Activated CD4-positive, alpha-beta memory T cell treated with anti-CD3 and anti-CD28 coated beads for 36 hours (primary cell): ENCODE results near the gene C2orf49. TPM values are rescaled to one million over a fixed set of nuclear protein-coding genes. Genes with fewer than 3 reads are reported as not detected.

ENCODE experiments used
- CTCF ChIA-PET: fragments of 350-600 bp; sonication (Branson Sonifier 250); formaldehyde crosslinking; loops from one replicate; lab custom pipeline; 2021; ENCODE audit warnings: antibody characterized with exemption, inconsistent platforms; lab: Charles Lee
- POLR2A ChIA-PET: fragments of 350-600 bp; sonication (Branson Sonifier 250); formaldehyde crosslinking; loops from one replicate; lab custom pipeline; 2021; ENCODE audit warnings: antibody characterized with exemption; lab: Charles Lee
- DNase-seq: peaks from one replicate; pipeline ENCODE4 v3.0.0-alpha.2; 2020
- H3K27ac Mint-ChIP-seq: one replicate; pipeline ENCODE4 v1.8.0; 2021; ENCODE audit warnings: mixed read lengths
- H3K27me3 Mint-ChIP-seq: one replicate; pipeline ENCODE4 v1.8.0; 2021; ENCODE audit warnings: mixed read lengths
- H3K36me3 Mint-ChIP-seq: one replicate; pipeline ENCODE4 v1.8.0; 2021; ENCODE audit warnings: mixed read lengths
- H3K4me1 Mint-ChIP-seq: one replicate; pipeline ENCODE4 v1.8.0; 2021; ENCODE audit warnings: low read depth, mixed read lengths
- H3K4me3 Mint-ChIP-seq: one replicate; pipeline ENCODE4 v1.8.0; 2021; ENCODE audit warnings: mild to moderate bottlenecking, mixed read lengths
- H3K9me3 Mint-ChIP-seq: one replicate; pipeline ENCODE4 v1.8.0; 2021; ENCODE audit warnings: mixed read lengths
- intact Hi-C: fragments of 100-400 bp; cut with micrococcal nuclease; formaldehyde crosslinking; loops from one replicate; pipeline ENCODE4 v1.15.1; 2023
- total RNA-seq, 2 experiments: library from RNA; stranded (reverse); gene quantifications; one replicate each; pipeline ENCODE4 v1.2.3, GENCODE V29; 2021

Gene C2orf49
- total RNA-seq, 2 experiments from 2014 or later = 16.9 to 20.2 TPM

- Mint-ChIP-seq H3K27ac (no peak overlapping the region), H3K9me3 (no peaks in the 10 kb centered on the region), H3K4me1 (peaks cover 10% of the 10 kb centered on the region), H3K27me3 (no peaks in the 10 kb centered on the region), H3K4me3 (no peak overlapping the region), H3K36me3 (no peaks in the 10 kb centered on the region)
- ChIA-PET POLR2A (no interaction called here), CTCF (no interaction called here)
- DNase-seq = no peak
- intact Hi-C loops = loop anchor here (10.0 kb wide), 1 partner anchor 706 kb away; no protein-coding TSS in a partner anchor
Measured at GRCh38 chr2:105378276-105378840, 41.0 kb downstream of the C2orf49 start.

GRCh38 chr2:105378921-105379383, 41.6 kb downstream of the C2orf49 start:
- Mint-ChIP-seq H3K27me3 (no peaks in the 10 kb centered on the region), H3K4me1 (peaks cover 4% of the 10 kb centered on the region), H3K9me3 (no peaks in the 10 kb centered on the region), H3K4me3 (no peak overlapping the region), H3K27ac (no peak overlapping the region), H3K36me3 (no peaks in the 10 kb centered on the region)
- DNase-seq = no peak
- ChIA-PET POLR2A (no interaction called here), CTCF (no interaction called here)
- intact Hi-C loops = loop anchor here (10.0 kb wide), 1 partner anchor 706 kb away; no protein-coding TSS in a partner anchor

GRCh38 chr2:105379741-105380186, 42.4 kb downstream of the C2orf49 start:
- no peaks in the 10 kb centered on the region for H3K27me3 Mint-ChIP-seq
- H3K36me3 Mint-ChIP-seq = no peaks in the 10 kb centered on the region
- intact Hi-C loops = loop anchor here (10.0 kb wide), 1 partner anchor 705 kb away; no protein-coding TSS in a partner anchor
- CTCF ChIA-PET = no interaction called here
- POLR2A ChIA-PET = no interaction called here
- H3K4me1 Mint-ChIP-seq = no peaks in the 10 kb centered on the region
- H3K27ac Mint-ChIP-seq = no peak overlapping the region
- no peak overlapping the region for H3K4me3 Mint-ChIP-seq
- no peaks in the 10 kb centered on the region for H3K9me3 Mint-ChIP-seq
- no peak for DNase-seq

- intact Hi-C loops = no loop called here
- Mint-ChIP-seq H3K9me3 (no peaks in the 10 kb centered on the region), H3K4me1 (no peaks in the 10 kb centered on the region), H3K27me3 (no peaks in the 10 kb centered on the region), H3K4me3 (no peak overlapping the region), H3K27ac (no peak overlapping the region), H3K36me3 (no peaks in the 10 kb centered on the region)
- ChIA-PET CTCF (no interaction called here), POLR2A (no interaction called here)
- no peak for DNase-seq
Measured at GRCh38 chr2:105380432-105381100, 43.2 kb downstream of the C2orf49 start.

GRCh38 chr2:105381101-105381668, 43.8 kb downstream of the C2orf49 start:
- Mint-ChIP-seq H3K9me3 (no peaks in the 10 kb centered on the region), H3K4me1 (no peaks in the 10 kb centered on the region), H3K27ac (no peak overlapping the region), H3K4me3 (no peak overlapping the region), H3K36me3 (no peaks in the 10 kb centered on the region), H3K27me3 (no peaks in the 10 kb centered on the region)
- no peak for DNase-seq
- CTCF ChIA-PET = no interaction called here
- POLR2A ChIA-PET = no interaction called here
- intact Hi-C loops = no loop called here

GRCh38 chr2:105382177-105382576, 44.8 kb downstream of the C2orf49 start:
- CTCF ChIA-PET = no interaction called here
- DNase-seq = no peak
- no peaks in the 10 kb centered on the region for H3K27me3 Mint-ChIP-seq
- H3K4me3 Mint-ChIP-seq = no peak overlapping the region
- H3K36me3 Mint-ChIP-seq = no peaks in the 10 kb centered on the region
- H3K4me1 Mint-ChIP-seq = no peaks in the 10 kb centered on the region
- POLR2A ChIA-PET = no interaction called here
- no peaks in the 10 kb centered on the region for H3K9me3 Mint-ChIP-seq
- H3K27ac Mint-ChIP-seq = no peak overlapping the region
- intact Hi-C loops = no loop called here

- intact Hi-C loops = no loop called here
- Mint-ChIP-seq H3K27ac (no peak overlapping the region), H3K4me3 (no peak overlapping the region), H3K27me3 (no peaks in the 10 kb centered on the region), H3K9me3 (no peaks in the 10 kb centered on the region), H3K4me1 (no peaks in the 10 kb centered on the region), H3K36me3 (no peaks in the 10 kb centered on the region)
- CTCF ChIA-PET = interaction anchor here (0.5 kb wide), 1 partner anchor 51 kb away, joined by 3 read pairs; no protein-coding TSS in a partner anchor
- no peak for DNase-seq
- POLR2A ChIA-PET = no interaction called here
Measured at GRCh38 chr2:105383432-105384166, 46.3 kb downstream of the C2orf49 start.

GRCh38 chr2:105384216-105384615, 46.9 kb downstream of the C2orf49 start:
- CTCF ChIA-PET = interaction anchor here (0.5 kb wide), 1 partner anchor 50 kb away, joined by 3 read pairs; no protein-coding TSS in a partner anchor

GRCh38 chr2:105384861-105385260, 47.5 kb downstream of the C2orf49 start:
- no peaks in the 10 kb centered on the region for H3K9me3 Mint-ChIP-seq
- CTCF ChIA-PET = no interaction called here
- H3K4me1 Mint-ChIP-seq = no peaks in the 10 kb centered on the region
- H3K36me3 Mint-ChIP-seq = no peaks in the 10 kb centered on the region
- intact Hi-C loops = no loop called here
- DNase-seq = no peak
- POLR2A ChIA-PET = no interaction called here
- no peaks in the 10 kb centered on the region for H3K27me3 Mint-ChIP-seq
- no peak overlapping the region for H3K4me3 Mint-ChIP-seq
- no peak overlapping the region for H3K27ac Mint-ChIP-seq

More at GRCh38 chr2:105384216-105384615, 46.9 kb downstream of the C2orf49 start:
- DNase-seq = no peak
- Mint-ChIP-seq H3K4me1 (no peaks in the 10 kb centered on the region), H3K9me3 (no peaks in the 10 kb centered on the region), H3K27me3 (no peaks in the 10 kb centered on the region), H3K27ac (no peak overlapping the region), H3K4me3 (no peak overlapping the region), H3K36me3 (no peaks in the 10 kb centered on the region)
- POLR2A ChIA-PET = no interaction called here
- intact Hi-C loops = no loop called here

GRCh38 chr2:105385731-105386540, 48.6 kb downstream of the C2orf49 start:
- DNase-seq = no peak
- Mint-ChIP-seq H3K4me1 (no peaks in the 10 kb centered on the region), H3K36me3 (no peaks in the 10 kb centered on the region), H3K4me3 (no peak overlapping the region), H3K27ac (no peak overlapping the region), H3K9me3 (no peaks in the 10 kb centered on the region), H3K27me3 (no peaks in the 10 kb centered on the region)
- CTCF ChIA-PET = no interaction called here
- POLR2A ChIA-PET = no interaction called here
- intact Hi-C loops = no loop called here

GRCh38 chr2:105387225-105387624, 49.9 kb downstream of the C2orf49 start:
- Mint-ChIP-seq H3K4me3 (no peak overlapping the region), H3K9me3 (no peaks in the 10 kb centered on the region), H3K27me3 (no peaks in the 10 kb centered on the region), H3K4me1 (no peaks in the 10 kb centered on the region), H3K27ac (no peak overlapping the region), H3K36me3 (no peaks in the 10 kb centered on the region)
- ChIA-PET POLR2A (no interaction called here), CTCF (interaction anchor here (1.0 kb wide), 1 partner anchor 9 kb away, joined by 3 read pairs; no protein-coding TSS in a partner anchor)
- intact Hi-C loops = no loop called here
- no peak for DNase-seq
